Mucosa of descending colon (tissue), 3 donors: Measurements from ENCODE around the gene TPTE2. TPM values are rescaled to one million over a fixed set of nuclear protein-coding genes. Genes with fewer than 3 reads are reported as not detected.

Source experiments
- ATAC-seq: fragments of 200-7000 bp; cut with Tn5 transposase; one replicate; pipeline ENCODE4 v1.9.1; 2020; ENCODE audit warnings: mild to moderate bottlenecking, moderate library complexity
- DNase-seq, 3 donors: peaks; one replicate each; pipeline ENCODE4 v3.0.0-alpha.2; 2020
- H3K36me3 ChIP-seq: fragments of 200-600 bp; one replicate; pipeline ENCODE4 v1.8.0; 2021; ENCODE audit warnings: low read depth, mild to moderate bottlenecking
- H3K4me1 ChIP-seq: fragments of 200-600 bp; one replicate; pipeline ENCODE4 v1.8.0; 2021; ENCODE audit warnings: low read depth, mild to moderate bottlenecking
- H3K4me3 ChIP-seq: fragments of 200-600 bp; one replicate; pipeline ENCODE4 v1.8.0; 2021; ENCODE audit warnings: mild to moderate bottlenecking
- H3K9me3 ChIP-seq: fragments of 200-600 bp; one replicate; pipeline ENCODE4 v1.8.0; 2021; ENCODE audit warnings: mild to moderate bottlenecking
- CTCF ChIP-seq: fragments of 200-600 bp; IDR thresholded peaks from one replicate; pipeline ENCODE4 v1.8.0; 2022; ENCODE audit warnings: antibody characterized with exemption, mild to moderate bottlenecking
- intact Hi-C, 2 donors: fragments of 100-400 bp; cut with DNase I in 1 of 2; cut with micrococcal nuclease in 1 of 2; formaldehyde crosslinking; loops; one replicate each; pipeline versions ENCODE4 v1.11.0 to v1.11.1; 2022; cut with DNase I, micrococcal nuclease
- total RNA-seq, 3 donors: library from RNA; stranded (reverse); fragmentation: NEBNext Ultra II Directional in 2 of 3; extraction: Animal tissue kit (Norgen Biotek cat#: 25700) in 2 of 3; gene quantifications; one replicate each; pipeline versions ENCODE4 v1.2.1 to v1.2.4, GENCODE V29; 2021 to 2023
- donor health status: DM: no; HTN: no; CAD: no; lungs with moderate emphysema.
- donor health status: DM: no; HTN: no; CAD: no.
- donor health status: DM: no; HTN: yes; CAD: no.

TPTE2 gene
- total RNA-seq, 3 donors from 2014 or later: not detected

GRCh38 chr13:19581675-19582074, 20.3 kb upstream of the TPTE2 start:
- DNase-seq (no peak), ATAC-seq (no peak)
- intact Hi-C loops: no loop called here
- Histone ChIP-seq H3K9me3 (no peaks in the 10 kb centered on the region), H3K4me3 (no peak overlapping the region), H3K36me3 (no peaks in the 10 kb centered on the region), H3K4me1 (no peaks in the 10 kb centered on the region)
- TF ChIP-seq CTCF: no peak

- ATAC-seq (no peak), DNase-seq (no peak)
- TF ChIP-seq CTCF: no peak
- Histone ChIP-seq H3K4me1 (no peaks in the 10 kb centered on the region), H3K4me3 (no peak overlapping the region), H3K36me3 (no peaks in the 10 kb centered on the region), H3K9me3 (no peaks in the 10 kb centered on the region)
- intact Hi-C loops: no loop called here
These were observed 13.9 kb upstream of the TPTE2 start for GRCh38 chr13:19575230-19575629.

- intact Hi-C loops: no loop called here
- ATAC-seq (no peak), DNase-seq (no peak)
- H3K4me3 ChIP-seq: no peak overlapping the region
- no peaks in the 10 kb centered on the region for H3K9me3 ChIP-seq
- H3K36me3 ChIP-seq: no peaks in the 10 kb centered on the region
- no peaks in the 10 kb centered on the region for H3K4me1 ChIP-seq
- TF ChIP-seq CTCF: no peak
These were observed 11.9 kb upstream of the TPTE2 start for GRCh38 chr13:19573120-19573716.

- Histone ChIP-seq H3K4me1 (no peaks in the 10 kb centered on the region), H3K9me3 (no peaks in the 10 kb centered on the region), H3K36me3 (no peaks in the 10 kb centered on the region), H3K4me3 (no peak overlapping the region)
- DNase-seq: no peak
- intact Hi-C loops: no loop called here
- no peak for ATAC-seq
- no peak for TF ChIP-seq CTCF
These were observed 10.9 kb upstream of the TPTE2 start for GRCh38 chr13:19572280-19572679.

GRCh38 chr13:19567820-19568534, 6.6 kb upstream of the TPTE2 start:
- Histone ChIP-seq H3K4me3 (no peak overlapping the region), H3K36me3 (no peaks in the 10 kb centered on the region), H3K4me1 (no peaks in the 10 kb centered on the region), H3K9me3 (no peaks in the 10 kb centered on the region)
- intact Hi-C loops: no loop called here
- DNase-seq (no peak), ATAC-seq (no peak)
- no peak for TF ChIP-seq CTCF
